ENCODE measurements around the gene TRMU. TPM values are rescaled to one million over a fixed set of nuclear protein-coding genes. Genes with fewer than 3 reads are reported as not detected.

The TRMU gene, protein sequence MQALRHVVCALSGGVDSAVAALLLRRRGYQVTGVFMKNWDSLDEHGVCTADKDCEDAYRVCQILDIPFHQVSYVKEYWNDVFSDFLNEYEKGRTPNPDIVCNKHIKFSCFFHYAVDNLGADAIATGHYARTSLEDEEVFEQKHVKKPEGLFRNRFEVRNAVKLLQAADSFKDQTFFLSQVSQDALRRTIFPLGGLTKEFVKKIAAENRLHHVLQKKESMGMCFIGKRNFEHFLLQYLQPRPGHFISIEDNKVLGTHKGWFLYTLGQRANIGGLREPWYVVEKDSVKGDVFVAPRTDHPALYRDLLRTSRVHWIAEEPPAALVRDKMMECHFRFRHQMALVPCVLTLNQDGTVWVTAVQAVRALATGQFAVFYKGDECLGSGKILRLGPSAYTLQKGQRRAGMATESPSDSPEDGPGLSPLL
- 24.7 to 33.6 TPM (median 24.9 TPM) in 3 replicates for polyA plus RNA-seq
- polyA plus RNA-seq (2011; ENCODE audit: low read depth) = 18.4 TPM
- 12.4 and 15.7 TPM in 2 replicates for polyA plus RNA-seq (2011; cell fraction: cytosol; rRNA removed)
- 48.4 and 50.5 TPM in 2 replicates for polyA plus RNA-seq (2011; cell fraction: nucleus; rRNA removed)
- polyA plus RNA-seq (2012; ENCODE audit: low replicate concordance) = 21.7 and 22.7 TPM in 2 replicates
- polyA minus RNA-seq = 11.4 to 19.7 TPM (median 17.8 TPM) in 3 replicates
- 14.6 TPM for polyA minus RNA-seq (2011; cell fraction: cytosol; rRNA and poly(A)+ RNA removed)
- 23.1 and 29.9 TPM in 2 replicates for polyA minus RNA-seq (2011; cell fraction: nucleus; rRNA and poly(A)+ RNA removed)

DNA sequence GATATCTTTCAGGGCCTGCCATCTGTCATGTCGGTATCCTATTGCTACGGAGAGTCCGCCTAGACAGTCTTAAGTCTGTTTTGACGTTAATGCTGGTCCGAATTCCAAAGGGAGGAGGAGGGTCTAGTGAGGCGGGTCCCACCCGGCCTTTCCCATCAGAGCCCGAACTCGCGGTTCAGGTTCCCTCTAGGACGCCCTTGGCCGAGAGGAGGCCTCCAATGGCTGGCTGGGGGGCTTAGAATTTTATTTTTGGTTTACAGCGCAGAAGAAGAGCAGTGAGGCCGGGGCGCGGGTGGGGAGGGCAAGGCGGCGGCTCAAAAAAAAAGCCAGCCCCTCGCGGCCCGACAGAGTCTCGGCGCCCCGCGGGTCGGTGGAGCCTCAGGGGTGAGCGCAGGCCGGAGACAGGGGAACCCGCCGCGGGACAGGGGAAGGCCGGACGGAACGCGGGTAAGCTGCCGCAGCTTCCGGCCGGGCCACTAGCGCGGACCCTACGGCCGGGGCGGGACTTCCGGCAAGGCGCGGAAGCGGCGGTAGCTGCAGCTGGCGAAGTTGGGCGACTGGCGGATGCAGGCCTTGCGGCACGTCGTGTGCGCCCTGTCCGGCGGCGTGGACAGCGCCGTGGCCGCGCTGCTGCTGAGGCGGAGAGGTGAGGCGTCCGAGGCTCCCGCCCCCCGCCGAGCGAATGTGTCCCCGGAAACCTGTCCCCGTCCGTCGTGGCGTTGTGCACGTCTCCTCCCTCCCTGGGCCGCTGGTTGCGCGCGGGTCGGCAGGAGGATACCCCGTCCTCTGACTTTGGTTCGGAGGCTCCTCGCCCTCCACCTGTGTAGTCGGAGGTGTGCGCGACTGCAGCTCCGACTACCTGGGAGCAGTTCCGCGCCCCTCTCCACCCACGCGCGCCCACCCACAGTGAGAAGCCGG lies at the start of gene TRMU:
TRMU (plus strand) TSS at position 514 of the 918 bp plus-strand sequence; CDS start at position 565, 51 bp downstream.
- H3K27ac ChIP-seq (ENCODE audit: control insufficient read depth, insufficient read depth, low read length) = peak within 1 kb of the TSS; percentile 70
- dilution Hi-C loops (cut with MboI; ENCODE audit: extremely low pct_ligation_motif_present, low sequenced_read_pairs) = no loop called here
- no peaks in the 10 kb centered on the region for H4K20me1 ChIP-seq (ENCODE audit: control insufficient read depth, extremely low read depth, insufficient read depth, low read length)
- H3K79me2 ChIP-seq (ENCODE audit: control insufficient read depth, insufficient read depth, low read length) = peaks cover 35% of the 10 kb centered on the region
- peak within 1 kb of the TSS; percentile 84 for H3K9ac ChIP-seq (ENCODE audit: control insufficient read depth, extremely low read depth, insufficient read depth, low read length)
- DNase-seq (ENCODE audit: low read depth, low spot score) (peak; percentile 54), FAIRE-seq (no peak)
- peak within 1 kb of the TSS; percentile 95 for H3K4me2 ChIP-seq (ENCODE audit: control insufficient read depth, extremely low read depth, insufficient read depth, low read depth, low read length)
- peaks cover 10% of the 10 kb centered on the region for H3K4me1 ChIP-seq (ENCODE audit: control insufficient read depth, extremely low read depth, insufficient read depth, low read length)
- H3K9me3 ChIP-seq (ENCODE audit: control insufficient read depth, low read depth, low read length) = no peaks in the 10 kb centered on the region
- peak within 1 kb of the TSS; percentile 91 to 96 (median 92) for H3K4me3 ChIP-seq (ENCODE audit: control insufficient read depth in 2 of 3, extremely low read depth in 1 of 3, insufficient read depth in 2 of 3, low read depth in 1 of 3, low read length in 3 of 3)
- peak within 1 kb of the TSS; percentile 93 for H2AFZ ChIP-seq (ENCODE audit: control insufficient read depth, low read length)
- no peaks in the 10 kb centered on the region for H3K9me1 ChIP-seq (ENCODE audit: control insufficient read depth, extremely low read depth, insufficient read depth, low read length)
- H3K36me3 ChIP-seq (ENCODE audit: control insufficient read depth in 2 of 2, extremely low read depth in 1 of 2, insufficient read depth in 2 of 2, low read length in 2 of 2) = peaks cover 13 to 26% of the 10 kb centered on the region in 2 experiments
- H3K27me3 ChIP-seq (ENCODE audit: control insufficient read depth, extremely low read depth, insufficient read depth, low read length) = no peaks in the 10 kb centered on the region
- no peak for TF ChIP-seq EZH2 (IDR thresholded peaks at IDR 0.05; ENCODE audit: low read length)
- TF ChIP-seq, protein P1, sequence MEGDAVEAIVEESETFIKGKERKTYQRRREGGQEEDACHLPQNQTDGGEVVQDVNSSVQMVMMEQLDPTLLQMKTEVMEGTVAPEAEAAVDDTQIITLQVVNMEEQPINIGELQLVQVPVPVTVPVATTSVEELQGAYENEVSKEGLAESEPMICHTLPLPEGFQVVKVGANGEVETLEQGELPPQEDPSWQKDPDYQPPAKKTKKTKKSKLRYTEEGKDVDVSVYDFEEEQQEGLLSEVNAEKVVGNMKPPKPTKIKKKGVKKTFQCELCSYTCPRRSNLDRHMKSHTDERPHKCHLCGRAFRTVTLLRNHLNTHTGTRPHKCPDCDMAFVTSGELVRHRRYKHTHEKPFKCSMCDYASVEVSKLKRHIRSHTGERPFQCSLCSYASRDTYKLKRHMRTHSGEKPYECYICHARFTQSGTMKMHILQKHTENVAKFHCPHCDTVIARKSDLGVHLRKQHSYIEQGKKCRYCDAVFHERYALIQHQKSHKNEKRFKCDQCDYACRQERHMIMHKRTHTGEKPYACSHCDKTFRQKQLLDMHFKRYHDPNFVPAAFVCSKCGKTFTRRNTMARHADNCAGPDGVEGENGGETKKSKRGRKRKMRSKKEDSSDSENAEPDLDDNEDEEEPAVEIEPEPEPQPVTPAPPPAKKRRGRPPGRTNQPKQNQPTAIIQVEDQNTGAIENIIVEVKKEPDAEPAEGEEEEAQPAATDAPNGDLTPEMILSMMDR (optimal IDR thresholded peaks at IDR 0.05 in 1 of 3, IDR thresholded peaks at IDR 0.05 in 1 of 3, conservative IDR thresholded peaks at IDR 0.05 in 1 of 3; ENCODE audit: extremely low read depth in 1 of 3, insufficient read depth in 2 of 3, low read length in 3 of 3) = no peak

DNA sequence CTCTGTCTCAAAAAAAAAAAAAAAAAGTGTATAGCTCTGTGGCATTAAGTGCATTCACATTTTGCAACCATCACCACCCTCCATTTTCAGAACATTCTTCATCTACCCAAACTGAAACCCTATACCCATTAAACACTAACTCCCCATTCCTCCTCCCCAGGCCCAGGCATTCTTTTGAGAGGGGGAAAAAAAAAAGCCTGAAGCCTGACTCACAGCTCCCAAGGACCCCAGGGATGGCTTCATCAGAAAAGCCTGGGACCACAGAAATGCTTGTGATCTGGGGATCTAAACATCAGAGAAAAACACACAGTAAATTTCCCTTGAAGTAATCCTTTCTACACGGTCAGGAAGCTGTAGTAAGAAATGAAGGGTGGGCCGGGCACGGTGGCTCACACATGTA lies 49.5 kb upstream of the TRMU start:
- Histone ChIP-seq H3K36me3 (ENCODE audit: control insufficient read depth in 2 of 2, extremely low read depth in 1 of 2, insufficient read depth in 2 of 2, low read length in 2 of 2) (peaks cover 6 to 8% of the 10 kb centered on the region in 2 experiments), H3K4me3 (ENCODE audit: control insufficient read depth in 2 of 3, extremely low read depth in 1 of 3, insufficient read depth in 2 of 3, low read depth in 1 of 3, low read length in 3 of 3) (no peak overlapping the region), H3K9ac (ENCODE audit: control insufficient read depth, extremely low read depth, insufficient read depth, low read length) (no peak overlapping the region), H3K79me2 (ENCODE audit: control insufficient read depth, insufficient read depth, low read length) (no peaks in the 10 kb centered on the region), H2AFZ (ENCODE audit: control insufficient read depth, low read length) (no peak overlapping the region), H3K9me1 (ENCODE audit: control insufficient read depth, extremely low read depth, insufficient read depth, low read length) (no peaks in the 10 kb centered on the region), H3K27me3 (ENCODE audit: control insufficient read depth, extremely low read depth, insufficient read depth, low read length) (peaks cover 4% of the 10 kb centered on the region), H3K9me3 (ENCODE audit: control insufficient read depth, low read depth, low read length) (no peaks in the 10 kb centered on the region), H3K4me2 (ENCODE audit: control insufficient read depth, extremely low read depth, insufficient read depth, low read depth, low read length) (no peak overlapping the region), H4K20me1 (ENCODE audit: control insufficient read depth, extremely low read depth, insufficient read depth, low read length) (no peaks in the 10 kb centered on the region), H3K27ac (ENCODE audit: control insufficient read depth, insufficient read depth, low read length) (no peak overlapping the region), H3K4me1 (ENCODE audit: control insufficient read depth, extremely low read depth, insufficient read depth, low read length) (peaks cover 7% of the 10 kb centered on the region)
- dilution Hi-C loops (cut with MboI; ENCODE audit: extremely low pct_ligation_motif_present, low sequenced_read_pairs) = no loop called here
- no peak for DNase-seq (ENCODE audit: low read depth, low spot score)
- no peak for FAIRE-seq
- TF ChIP-seq, protein P1 (optimal IDR thresholded peaks at IDR 0.05 in 1 of 3, IDR thresholded peaks at IDR 0.05 in 1 of 3, conservative IDR thresholded peaks at IDR 0.05 in 1 of 3; ENCODE audit: extremely low read depth in 1 of 3, insufficient read depth in 2 of 3, low read length in 3 of 3) = no peak
- no peak for TF ChIP-seq EZH2 (IDR thresholded peaks at IDR 0.05; ENCODE audit: low read length)

Measured in keratinocyte (primary cell).